Activated CD4-positive, alpha-beta memory T cell treated with anti-CD3 and anti-CD28 coated beads for 36 hours (primary cell): ENCODE measurements around the gene BANP. TPM values are rescaled to one million over a fixed set of nuclear protein-coding genes. Genes with fewer than 3 reads are reported as not detected.

Experiments used
- CTCF ChIA-PET: fragments of 350-600 bp; sonication (Branson Sonifier 250); formaldehyde crosslinking; loops from one replicate; lab custom pipeline; 2021; ENCODE audit warnings: antibody characterized with exemption, inconsistent platforms; lab: Charles Lee
- POLR2A ChIA-PET: fragments of 350-600 bp; sonication (Branson Sonifier 250); formaldehyde crosslinking; loops from one replicate; lab custom pipeline; 2021; ENCODE audit warnings: antibody characterized with exemption; lab: Charles Lee
- DNase-seq: peaks from one replicate; pipeline ENCODE4 v3.0.0-alpha.2; 2020
- H3K27ac Mint-ChIP-seq: one replicate; pipeline ENCODE4 v1.8.0; 2021; ENCODE audit warnings: mixed read lengths
- H3K27me3 Mint-ChIP-seq: one replicate; pipeline ENCODE4 v1.8.0; 2021; ENCODE audit warnings: mixed read lengths
- H3K36me3 Mint-ChIP-seq: one replicate; pipeline ENCODE4 v1.8.0; 2021; ENCODE audit warnings: mixed read lengths
- H3K4me1 Mint-ChIP-seq: one replicate; pipeline ENCODE4 v1.8.0; 2021; ENCODE audit warnings: low read depth, mixed read lengths
- H3K4me3 Mint-ChIP-seq: one replicate; pipeline ENCODE4 v1.8.0; 2021; ENCODE audit warnings: mild to moderate bottlenecking, mixed read lengths
- H3K9me3 Mint-ChIP-seq: one replicate; pipeline ENCODE4 v1.8.0; 2021; ENCODE audit warnings: mixed read lengths
- intact Hi-C: fragments of 100-400 bp; cut with micrococcal nuclease; formaldehyde crosslinking; loops from one replicate; pipeline ENCODE4 v1.15.1; 2023
- total RNA-seq, 2 experiments: library from RNA; stranded (reverse); gene quantifications; one replicate each; pipeline ENCODE4 v1.2.3, GENCODE V29; 2021

The BANP gene
- total RNA-seq, 2 experiments from 2014 or later = 29.6 to 30.6 TPM

- no peak overlapping the region for H3K27ac Mint-ChIP-seq
- ChIA-PET CTCF (no interaction called here), POLR2A (no interaction called here)
- H3K9me3 Mint-ChIP-seq = no peaks in the 10 kb centered on the region
- H3K36me3 Mint-ChIP-seq = peaks cover 8% of the 10 kb centered on the region
- intact Hi-C loops = no loop called here
- no peak overlapping the region for H3K4me3 Mint-ChIP-seq
- no peak for DNase-seq
- no peaks in the 10 kb centered on the region for H3K27me3 Mint-ChIP-seq
- H3K4me1 Mint-ChIP-seq = no peaks in the 10 kb centered on the region
These were observed 108.6 kb downstream of the BANP start for GRCh38 chr16:88059701-88060386.

GRCh38 chr16:88060524-88061219, 109.4 kb downstream of the BANP start:
- ChIA-PET CTCF (no interaction called here), POLR2A (no interaction called here)
- no peaks in the 10 kb centered on the region for H3K27me3 Mint-ChIP-seq
- DNase-seq = no peak
- H3K4me3 Mint-ChIP-seq = no peak overlapping the region
- H3K9me3 Mint-ChIP-seq = no peaks in the 10 kb centered on the region
- intact Hi-C loops = no loop called here
- H3K4me1 Mint-ChIP-seq = no peaks in the 10 kb centered on the region
- peaks cover 8% of the 10 kb centered on the region for H3K36me3 Mint-ChIP-seq
- H3K27ac Mint-ChIP-seq = no peak overlapping the region

DNA sequence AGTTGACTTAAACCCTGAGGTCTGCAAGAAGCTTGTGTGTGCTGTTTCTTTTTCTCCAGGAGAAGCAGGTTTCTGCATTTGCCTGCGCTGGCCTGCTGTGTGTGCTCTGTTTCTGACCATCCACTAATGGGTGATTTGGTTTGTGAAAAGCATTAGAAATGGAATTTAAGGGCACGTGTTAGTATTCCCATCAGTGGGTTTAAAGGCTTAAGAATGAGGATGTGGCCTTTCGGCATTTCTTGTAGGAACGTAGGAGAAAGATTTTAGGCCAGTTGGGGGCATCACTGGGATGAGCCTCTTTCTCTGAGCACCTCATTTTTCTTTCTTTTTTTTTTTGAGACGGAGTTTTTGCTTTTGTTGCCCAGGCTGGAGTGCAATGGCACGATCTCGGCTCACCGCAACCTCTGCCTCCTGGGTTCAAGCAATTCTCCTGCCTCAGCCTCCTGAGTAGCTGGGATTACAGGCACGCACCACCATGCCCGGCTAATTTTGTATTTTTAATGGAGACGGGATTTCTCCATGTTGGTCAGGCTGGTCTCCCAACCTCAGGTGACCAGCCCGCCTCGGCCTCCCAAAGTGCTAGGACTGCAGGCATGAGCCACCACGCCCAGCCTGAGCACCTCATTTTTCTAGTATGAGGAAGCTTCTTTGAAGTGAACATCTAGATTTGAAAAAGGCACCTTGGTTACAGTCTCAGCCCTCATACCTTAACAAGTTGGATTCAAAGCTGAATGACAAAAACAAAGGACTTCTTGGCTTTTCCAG, 110.3 kb downstream of the BANP start:
- H3K9me3 Mint-ChIP-seq = no peaks in the 10 kb centered on the region
- intact Hi-C loops = no loop called here

DNA sequence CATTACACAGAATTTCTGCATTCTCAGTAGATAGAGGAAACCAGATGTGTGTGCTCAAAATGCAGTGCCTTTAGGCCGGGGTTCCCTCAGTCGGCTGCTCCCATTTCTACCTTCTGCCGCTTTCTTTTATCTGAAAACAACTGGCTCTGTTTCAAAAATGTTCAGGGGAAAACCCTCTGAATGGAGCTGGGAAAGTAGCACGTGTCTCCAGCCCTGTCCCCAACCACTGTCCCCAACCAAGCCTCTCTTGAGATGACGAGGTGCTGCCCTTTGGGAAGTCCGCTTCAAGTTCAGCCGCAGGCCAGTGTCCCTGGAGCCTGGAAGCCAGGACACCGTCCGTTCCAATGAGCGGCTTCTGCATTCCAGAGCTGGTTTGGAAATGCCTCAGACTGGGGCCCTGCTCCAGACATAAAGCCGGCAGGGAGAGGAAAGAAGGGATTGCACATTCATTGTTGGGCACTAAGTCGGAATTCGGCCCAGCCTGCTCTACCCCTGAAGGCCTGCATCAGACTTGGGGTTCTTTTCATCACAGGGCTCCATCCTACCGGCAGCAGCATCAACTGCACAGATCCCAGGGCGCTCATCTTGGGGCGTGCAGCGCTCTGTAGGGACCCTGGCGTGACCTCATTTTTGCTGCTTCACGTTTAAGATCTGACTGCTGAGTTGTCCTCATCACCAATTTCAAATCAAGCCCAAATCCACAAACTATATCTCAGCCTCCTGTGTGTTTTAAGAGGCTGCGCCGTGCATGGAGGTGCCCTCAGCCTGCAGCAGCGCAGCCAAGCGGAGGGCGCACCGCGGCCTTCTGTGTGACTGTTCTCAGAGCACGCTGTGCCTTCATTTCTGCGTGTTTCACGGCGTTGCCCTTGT, 111.3 kb downstream of the BANP start:
- intact Hi-C loops = no loop called here
- no peak overlapping the region for H3K4me3 Mint-ChIP-seq
- DNase-seq = no peak
- H3K4me1 Mint-ChIP-seq = no peaks in the 10 kb centered on the region
- no peaks in the 10 kb centered on the region for H3K9me3 Mint-ChIP-seq
- H3K27me3 Mint-ChIP-seq = no peaks in the 10 kb centered on the region
- H3K36me3 Mint-ChIP-seq = peaks cover 8% of the 10 kb centered on the region
- POLR2A ChIA-PET = no interaction called here
- CTCF ChIA-PET = no interaction called here
- no peak overlapping the region for H3K27ac Mint-ChIP-seq

More for the DNA sequence above, 110.3 kb downstream of the BANP start:
- Mint-ChIP-seq H3K36me3 (peaks cover 8% of the 10 kb centered on the region), H3K4me3 (no peak overlapping the region), H3K4me1 (no peaks in the 10 kb centered on the region), H3K27me3 (no peaks in the 10 kb centered on the region), H3K27ac (no peak overlapping the region)
- no peak for DNase-seq
- POLR2A ChIA-PET = no interaction called here
- CTCF ChIA-PET = no interaction called here

GRCh38 chr16:88063211-88063773, 112.1 kb downstream of the BANP start:
- H3K36me3 Mint-ChIP-seq = peaks cover 6% of the 10 kb centered on the region
- H3K27me3 Mint-ChIP-seq = no peaks in the 10 kb centered on the region
- H3K4me3 Mint-ChIP-seq = no peak overlapping the region
- no peaks in the 10 kb centered on the region for H3K9me3 Mint-ChIP-seq
- DNase-seq = no peak
- ChIA-PET POLR2A (no interaction called here), CTCF (no interaction called here)
- H3K27ac Mint-ChIP-seq = no peak overlapping the region
- no peaks in the 10 kb centered on the region for H3K4me1 Mint-ChIP-seq
- intact Hi-C loops = no loop called here

- H3K27ac Mint-ChIP-seq = no peak overlapping the region
- intact Hi-C loops = no loop called here
- no peaks in the 10 kb centered on the region for H3K4me1 Mint-ChIP-seq
- H3K27me3 Mint-ChIP-seq = no peaks in the 10 kb centered on the region
- ChIA-PET POLR2A (no interaction called here), CTCF (no interaction called here)
- H3K9me3 Mint-ChIP-seq = no peaks in the 10 kb centered on the region
- H3K36me3 Mint-ChIP-seq = peaks cover 6% of the 10 kb centered on the region
- DNase-seq = no peak
- H3K4me3 Mint-ChIP-seq = no peak overlapping the region
These were observed 113.0 kb downstream of the BANP start for GRCh38 chr16:88064011-88064888.

DNA sequence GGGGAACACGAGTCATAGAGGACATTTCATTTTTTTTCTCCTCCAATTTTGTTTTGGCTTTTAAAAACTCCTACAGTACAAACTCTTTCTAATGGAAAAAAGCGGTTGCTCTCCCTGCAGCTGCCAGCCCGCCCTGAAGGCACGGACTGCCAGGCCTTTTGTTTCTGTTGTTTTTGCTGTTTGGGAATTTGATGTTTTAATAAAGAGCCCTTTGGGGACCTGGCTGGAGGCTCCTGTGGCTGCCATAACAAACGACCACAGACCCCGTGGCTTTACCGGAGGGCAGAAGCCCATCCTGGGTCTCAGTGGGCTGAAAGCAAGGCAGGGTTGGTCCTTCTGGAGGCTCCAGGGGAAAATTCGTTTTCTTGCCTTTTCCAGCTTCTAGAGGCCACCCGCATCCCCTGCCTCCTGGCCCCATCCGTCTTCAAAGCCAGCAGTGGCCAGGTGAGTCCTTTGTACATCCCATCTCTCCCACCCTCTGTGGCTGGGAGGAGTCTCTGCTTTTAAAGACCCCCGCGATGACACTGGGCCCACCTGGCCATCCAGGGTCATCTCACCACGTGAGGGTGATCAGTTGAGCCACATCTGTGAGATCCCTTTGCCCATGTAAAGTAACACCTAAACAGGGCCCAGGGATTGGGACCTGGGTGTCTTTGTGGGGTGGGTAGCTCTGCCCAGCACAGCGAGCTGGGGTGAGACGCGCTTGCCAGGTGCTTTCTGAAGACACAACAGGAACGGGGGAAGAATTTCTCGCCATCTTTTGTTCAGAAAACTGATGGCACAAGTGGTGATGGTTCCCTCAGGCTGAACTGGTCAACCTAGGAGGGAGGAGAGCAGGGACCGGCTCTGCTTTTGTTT, 113.9 kb downstream of the BANP start:
- Mint-ChIP-seq H3K27me3 (no peaks in the 10 kb centered on the region), H3K27ac (no peak overlapping the region), H3K4me1 (no peaks in the 10 kb centered on the region), H3K4me3 (no peak overlapping the region), H3K36me3 (peaks cover 13% of the 10 kb centered on the region), H3K9me3 (no peaks in the 10 kb centered on the region)
- intact Hi-C loops = no loop called here
- no peak for DNase-seq
- ChIA-PET CTCF (no interaction called here), POLR2A (no interaction called here)

- H3K4me1 Mint-ChIP-seq = no peaks in the 10 kb centered on the region
- H3K27me3 Mint-ChIP-seq = no peaks in the 10 kb centered on the region
- intact Hi-C loops = no loop called here
- CTCF ChIA-PET = no interaction called here
- no peak overlapping the region for H3K27ac Mint-ChIP-seq
- POLR2A ChIA-PET = no interaction called here
- no peak overlapping the region for H3K4me3 Mint-ChIP-seq
- no peaks in the 10 kb centered on the region for H3K9me3 Mint-ChIP-seq
- DNase-seq = no peak
- peaks cover 10% of the 10 kb centered on the region for H3K36me3 Mint-ChIP-seq
These were observed 114.5 kb downstream of the BANP start for GRCh38 chr16:88065747-88066142.

GRCh38 chr16:88066234-88066633, 115.0 kb downstream of the BANP start:
- ChIA-PET POLR2A (no interaction called here), CTCF (no interaction called here)
- no peak overlapping the region for H3K4me3 Mint-ChIP-seq
- intact Hi-C loops = no loop called here
- H3K9me3 Mint-ChIP-seq = no peaks in the 10 kb centered on the region
- no peak for DNase-seq
- no peaks in the 10 kb centered on the region for H3K4me1 Mint-ChIP-seq
- no peaks in the 10 kb centered on the region for H3K27me3 Mint-ChIP-seq
- no peak overlapping the region for H3K27ac Mint-ChIP-seq
- peaks cover 10% of the 10 kb centered on the region for H3K36me3 Mint-ChIP-seq

DNA sequence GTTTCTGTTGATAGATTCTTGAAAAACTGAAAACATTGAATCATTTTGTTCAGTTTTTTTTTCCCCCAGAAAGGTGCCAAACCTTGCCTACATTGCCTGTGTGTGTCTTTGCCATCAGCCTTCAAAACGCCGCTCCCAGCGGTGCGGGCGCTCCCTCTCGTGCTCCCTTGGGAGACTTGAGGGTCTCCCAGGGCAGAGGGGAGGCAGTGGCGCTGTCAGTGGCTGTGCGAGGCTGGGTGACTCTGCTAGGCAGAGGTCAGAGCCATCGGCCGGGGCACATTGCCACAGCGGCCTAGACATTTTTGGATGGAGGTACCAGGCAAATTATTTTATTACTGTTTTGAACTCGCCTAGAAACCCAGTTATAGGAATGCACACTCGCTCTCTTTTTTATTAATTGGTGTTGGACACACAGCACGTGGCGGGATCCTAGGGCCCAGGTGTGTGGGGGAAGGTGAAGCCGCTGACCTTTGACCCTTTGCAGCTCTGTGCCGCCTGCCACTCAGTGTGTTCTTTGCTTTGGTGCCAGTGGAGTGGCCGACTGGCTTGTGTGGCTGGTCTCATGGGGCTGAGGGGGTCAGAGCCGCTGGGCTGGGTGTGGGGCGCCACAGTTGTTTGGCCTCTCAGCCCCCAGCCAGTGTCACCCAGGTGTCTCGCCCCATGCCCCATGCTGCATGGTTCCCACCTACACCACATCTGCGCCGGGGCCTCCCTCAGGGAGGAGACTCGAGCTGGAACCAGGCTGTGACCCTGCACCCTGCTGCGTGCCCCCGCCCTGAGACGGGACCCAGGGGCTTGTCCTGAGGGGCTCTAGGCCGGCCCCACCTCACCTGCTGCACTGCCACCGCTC, 115.7 kb downstream of the BANP start:
- H3K36me3 Mint-ChIP-seq = peaks cover 12% of the 10 kb centered on the region
- intact Hi-C loops = no loop called here
- H3K4me1 Mint-ChIP-seq = no peaks in the 10 kb centered on the region
- H3K27ac Mint-ChIP-seq = no peak overlapping the region
- H3K9me3 Mint-ChIP-seq = no peaks in the 10 kb centered on the region
- H3K27me3 Mint-ChIP-seq = no peaks in the 10 kb centered on the region
- DNase-seq = no peak
- ChIA-PET POLR2A (no interaction called here), CTCF (no interaction called here)
- no peak overlapping the region for H3K4me3 Mint-ChIP-seq
